Fibroblast of skin of back (primary cell): ENCODE results near the gene ADAP1.

ENCODE experiments used
- DNase-seq: peaks from one replicate; pipeline ENCODE4 v3.0.0-alpha.2; 2013

Gene ADAP1

GRCh38 chr7:856444-857095 is 97.9 kb downstream of the ADAP1 start:
- DNase-seq, result no peak

DNA sequence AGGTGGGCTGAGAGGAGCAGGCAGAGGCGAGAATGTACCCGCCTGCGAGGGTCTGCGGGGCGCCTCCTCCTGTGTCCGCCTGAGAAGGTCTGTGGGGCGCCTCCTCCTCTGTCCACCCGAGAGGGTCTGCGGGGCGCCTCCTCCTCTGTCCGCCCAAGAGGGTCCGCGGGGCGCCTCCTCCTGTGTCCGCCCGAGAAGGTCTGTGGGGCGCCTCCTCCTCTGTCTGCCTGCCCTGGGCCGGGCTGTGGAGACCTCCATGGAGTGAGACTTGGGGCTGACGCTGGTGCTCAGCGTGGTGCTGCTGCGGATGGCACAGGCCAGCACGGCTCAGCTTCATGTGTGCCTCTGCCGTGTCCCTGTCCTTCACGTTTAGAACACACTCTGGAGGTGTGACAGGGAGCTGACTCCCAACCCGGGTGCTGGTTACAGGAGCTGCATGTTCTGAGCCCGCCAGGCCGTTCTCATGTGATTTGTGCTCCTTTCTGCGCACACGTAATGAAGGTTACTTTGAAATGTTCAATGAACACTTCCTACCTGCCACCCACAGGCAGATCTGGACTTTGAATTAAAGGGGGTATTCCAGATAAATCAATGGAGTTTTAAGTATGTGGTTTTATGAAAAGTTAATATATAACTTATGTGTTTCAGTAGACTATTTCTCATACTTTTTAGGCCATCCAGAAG is 98.7 kb downstream of the ADAP1 start:
- no peak for DNase-seq

DNA sequence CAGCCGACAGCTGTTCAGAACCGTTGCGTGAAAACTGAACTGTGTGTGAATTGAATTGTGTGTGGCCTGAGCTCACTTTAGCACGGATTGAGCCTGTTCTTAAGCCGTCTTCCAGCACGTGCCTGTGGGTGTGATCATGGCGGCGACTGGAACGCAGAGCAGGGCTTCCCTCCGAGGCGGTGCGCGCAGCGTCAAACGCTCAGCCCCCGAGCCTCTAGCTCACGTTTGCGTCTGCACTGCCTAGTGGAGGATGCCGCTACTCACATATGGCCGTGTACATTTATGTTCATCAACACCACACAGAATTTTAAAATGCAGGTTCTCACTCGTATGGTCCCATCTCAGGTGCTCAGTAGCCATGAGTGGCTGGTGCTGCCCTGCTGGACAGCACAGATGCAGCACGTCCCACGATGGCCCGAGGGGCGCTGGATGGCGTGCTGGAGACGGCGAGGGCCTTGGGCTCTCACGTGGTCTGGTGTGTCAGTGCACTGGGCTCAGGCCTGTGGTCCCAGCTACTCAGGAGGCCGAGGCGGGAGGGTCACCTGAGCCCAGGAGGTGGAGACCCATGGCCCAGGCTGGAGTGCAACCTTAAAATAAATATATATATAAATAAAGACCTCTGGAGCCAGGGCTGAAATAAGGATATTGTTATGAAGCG is 100.2 kb downstream of the ADAP1 start:
- DNase-seq, result no peak

DNA sequence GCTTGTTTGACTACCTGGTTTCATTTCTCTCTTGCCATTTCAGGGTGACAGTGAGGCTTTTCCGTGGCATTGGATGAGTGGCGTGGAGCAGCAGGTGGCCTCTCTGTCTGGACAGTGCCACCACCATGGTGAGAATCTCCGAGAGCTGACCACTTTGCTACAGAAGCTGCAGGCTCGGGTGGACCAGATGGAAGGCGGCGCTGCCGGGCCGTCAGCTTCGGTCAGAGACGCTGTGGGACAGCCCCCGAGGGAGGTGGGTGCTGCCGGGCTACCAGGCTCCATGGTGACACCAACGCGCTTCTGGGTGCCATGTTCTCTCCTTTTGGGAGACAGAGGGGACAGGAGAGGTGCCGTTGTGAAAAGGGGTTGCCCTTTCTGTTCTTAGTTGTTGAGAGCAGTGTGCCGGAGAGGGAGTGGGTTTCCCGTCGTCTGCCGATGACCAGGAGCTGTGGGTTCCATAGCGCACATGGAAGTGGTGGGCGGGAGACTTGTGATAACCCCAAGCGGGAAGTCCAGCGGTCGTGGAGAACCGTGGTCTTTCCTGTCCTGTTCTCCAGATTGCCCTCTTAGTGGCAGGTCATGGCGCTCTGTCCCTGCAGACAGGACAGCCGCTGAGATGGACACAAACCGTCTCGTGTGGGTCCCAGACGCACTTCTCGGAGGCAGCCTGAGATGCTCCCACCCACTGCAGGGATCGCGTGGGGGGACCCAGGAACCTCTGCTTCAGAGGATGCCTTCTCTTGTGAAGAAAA is 100.9 kb downstream of the ADAP1 start:
- DNase-seq, result no peak

DNA sequence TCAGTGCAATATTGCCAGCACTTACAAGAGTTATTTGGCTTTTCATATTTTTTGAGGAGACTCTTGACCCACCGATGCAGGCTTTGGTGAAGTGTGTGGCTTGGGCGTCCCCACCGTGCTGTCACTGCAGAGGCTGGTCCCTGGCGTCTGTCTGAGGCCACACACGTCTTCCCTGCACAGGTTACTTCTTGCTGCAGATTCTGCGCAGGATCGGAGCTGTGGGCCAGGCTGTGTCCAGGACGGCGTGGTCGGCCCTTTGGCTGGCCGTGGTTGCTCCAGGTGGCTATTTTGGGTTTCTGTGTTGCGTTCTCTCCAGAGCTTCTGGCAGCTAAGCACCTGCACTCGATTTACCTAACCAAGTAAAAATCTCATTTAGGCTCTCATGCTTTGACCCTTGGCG is 103.3 kb downstream of the ADAP1 start:
- no peak for DNase-seq

DNA sequence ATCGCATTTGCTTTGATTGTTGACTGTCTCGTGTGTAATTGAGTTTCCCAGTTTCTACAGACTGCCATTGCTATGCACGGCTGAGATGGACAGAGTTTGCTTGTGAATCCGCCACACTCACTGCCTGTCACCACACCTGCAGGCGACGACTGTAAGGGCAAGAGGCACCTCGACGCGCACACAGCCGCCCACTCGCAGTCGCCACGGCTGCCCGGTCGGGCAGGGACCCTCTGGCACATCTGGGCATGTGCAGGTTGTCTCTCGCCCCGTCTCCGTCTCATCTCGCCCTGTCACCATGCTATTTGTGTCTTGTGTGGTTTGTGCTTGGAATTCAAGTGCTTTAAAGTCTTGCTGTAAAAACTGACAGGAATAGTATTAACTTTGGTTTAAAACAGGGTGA is 104.7 kb downstream of the ADAP1 start:
- no peak for DNase-seq

- DNase-seq, result no peak
Observed at GRCh38 chr7:849145-849544, 105.3 kb downstream of the ADAP1 start.
